GM12873 (cell line): Measurements from ENCODE around the gene ING3.

Source experiments
- TF ChIP-seq, protein P1 (sequence below): IDR thresholded peaks from 2 replicates; pipeline ENCODE4 v1.5.1; 2012; ENCODE audit warnings: low read depth, mild to moderate bottlenecking, moderate library complexity, low read length, control low read depth; ENCODE audit not compliant: insufficient read depth; ENCODE audit errors: missing control alignments

ING3 gene

DNA sequence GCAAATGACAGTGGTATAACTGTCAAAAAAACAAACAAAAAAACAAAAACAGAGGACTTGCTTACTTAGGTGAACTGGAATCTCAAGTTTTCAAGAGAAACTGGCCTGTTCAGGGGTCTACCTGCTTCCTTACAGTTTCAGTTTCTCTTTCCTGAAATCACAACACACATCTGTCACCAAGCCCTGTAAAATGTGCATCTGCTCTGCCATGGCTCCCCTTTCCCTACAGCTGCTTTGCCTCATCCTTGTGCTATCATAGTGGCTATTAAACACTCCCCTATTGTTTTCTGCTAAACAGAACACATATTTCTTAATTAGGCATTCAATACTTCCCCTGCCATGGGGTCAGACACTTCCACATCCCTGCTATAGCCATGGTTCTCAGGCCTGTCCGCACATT, 75.6 kb downstream of the ING3 start:
- TF ChIP-seq, protein P1, sequence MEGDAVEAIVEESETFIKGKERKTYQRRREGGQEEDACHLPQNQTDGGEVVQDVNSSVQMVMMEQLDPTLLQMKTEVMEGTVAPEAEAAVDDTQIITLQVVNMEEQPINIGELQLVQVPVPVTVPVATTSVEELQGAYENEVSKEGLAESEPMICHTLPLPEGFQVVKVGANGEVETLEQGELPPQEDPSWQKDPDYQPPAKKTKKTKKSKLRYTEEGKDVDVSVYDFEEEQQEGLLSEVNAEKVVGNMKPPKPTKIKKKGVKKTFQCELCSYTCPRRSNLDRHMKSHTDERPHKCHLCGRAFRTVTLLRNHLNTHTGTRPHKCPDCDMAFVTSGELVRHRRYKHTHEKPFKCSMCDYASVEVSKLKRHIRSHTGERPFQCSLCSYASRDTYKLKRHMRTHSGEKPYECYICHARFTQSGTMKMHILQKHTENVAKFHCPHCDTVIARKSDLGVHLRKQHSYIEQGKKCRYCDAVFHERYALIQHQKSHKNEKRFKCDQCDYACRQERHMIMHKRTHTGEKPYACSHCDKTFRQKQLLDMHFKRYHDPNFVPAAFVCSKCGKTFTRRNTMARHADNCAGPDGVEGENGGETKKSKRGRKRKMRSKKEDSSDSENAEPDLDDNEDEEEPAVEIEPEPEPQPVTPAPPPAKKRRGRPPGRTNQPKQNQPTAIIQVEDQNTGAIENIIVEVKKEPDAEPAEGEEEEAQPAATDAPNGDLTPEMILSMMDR: no peak

DNA sequence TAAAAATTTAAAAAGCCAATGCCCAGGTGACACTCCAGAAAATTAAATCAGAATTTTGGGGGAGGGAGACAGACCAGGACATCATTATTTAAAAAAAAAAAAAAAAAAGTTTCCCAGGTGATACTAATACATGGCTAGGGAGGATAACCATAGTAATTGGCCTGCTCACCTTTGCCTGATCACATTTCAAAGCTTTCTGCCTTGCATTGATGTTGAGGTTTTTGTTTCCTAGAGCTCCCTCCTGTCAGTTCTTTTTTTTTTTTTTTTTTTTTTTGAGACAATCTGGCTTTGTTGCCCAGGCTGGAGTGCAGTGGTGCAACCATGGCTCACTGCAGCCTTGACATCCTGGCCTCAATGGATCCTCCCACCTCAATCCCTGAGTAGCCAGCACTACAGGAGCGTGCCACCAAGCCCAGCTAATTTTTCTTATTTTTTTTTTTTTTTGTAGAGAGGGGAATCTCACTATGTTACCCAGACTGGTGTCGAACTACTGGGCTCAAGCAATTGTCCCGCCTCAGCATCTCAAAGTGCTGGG, 76.1 kb downstream of the ING3 start:
- TF ChIP-seq, protein P1: no peak
